SU-DHL-6 (cell line): ENCODE results near the gene NMNAT2.

ENCODE experiments used
- H2AFZ ChIP-seq: fragments of 200-600 bp; sonication (generic); 2 replicates; pipeline ENCODE4 v1.6.1; 2014; ENCODE audit warnings: low read depth, mild to moderate bottlenecking, moderate library complexity, mixed read lengths, antibody characterized with exemption, low read length; ENCODE audit not compliant: severe bottlenecking
- H3F3A ChIP-seq: fragments of 200-600 bp; shearing (Covaris generic); 2 replicates; pipeline ENCODE4 v1.6.0; 2016; ENCODE audit warnings: antibody characterized with exemption, mild to moderate bottlenecking; ENCODE audit not compliant: insufficient read depth
- H3K27ac ChIP-seq: fragments of 200-600 bp; sonication (generic); 2 replicates; pipeline ENCODE4 v1.5.1; 2016; ENCODE audit warnings: low read depth, mild to moderate bottlenecking, low read length, moderate library complexity, mixed read lengths
- H3K27me3 ChIP-seq: fragments of 200-600 bp; sonication (generic), shearing (Covaris generic); 2 replicates; pipeline ENCODE4 v1.6.0; 2014; ENCODE audit warnings: mild to moderate bottlenecking, low read length
- H3K36me3 ChIP-seq: fragments of 200-600 bp; sonication (generic); 2 replicates; pipeline ENCODE4 v1.6.1; 2014; ENCODE audit warnings: mild to moderate bottlenecking, low read length, mixed read lengths
- H3K4me2 ChIP-seq: fragments of 300-600, 200-600 bp; shearing (Covaris generic), sonication (generic); 2 replicates; pipeline ENCODE4 v1.6.0; 2014; ENCODE audit warnings: low read length, low read depth, mild to moderate bottlenecking; ENCODE audit not compliant: poor library complexity, severe bottlenecking
- H3K4me3 ChIP-seq: fragments of 200-600 bp; sonication (generic); 2 replicates; pipeline ENCODE4 v1.5.1; 2014; ENCODE audit warnings: antibody characterized with exemption, low read length, mild to moderate bottlenecking, mixed read lengths; ENCODE audit not compliant: insufficient read depth, poor library complexity, severe bottlenecking
- H3K79me2 ChIP-seq: fragments of 200-600 bp; sonication (generic); 2 replicates; pipeline ENCODE4 v1.6.1; 2014; ENCODE audit warnings: mild to moderate bottlenecking, low read length, moderate library complexity; ENCODE audit not compliant: insufficient read depth
- H3K9ac ChIP-seq: fragments of 200-600 bp; sonication (generic); 2 replicates; pipeline ENCODE4 v1.7.0; 2014; ENCODE audit warnings: mild to moderate bottlenecking, low read length
- H3K9me2 ChIP-seq: fragments of 200-600 bp; sonication (generic); replicated peaks from 2 replicates; pipeline ENCODE4 v1.6.1; 2014; ENCODE audit warnings: low read length; ENCODE audit not compliant: insufficient read depth
- H3K9me3 ChIP-seq: fragments of 200-600 bp; sonication (generic); 2 replicates; pipeline ENCODE4 v1.6.1; 2014; ENCODE audit warnings: low read length, mixed read lengths; ENCODE audit not compliant: insufficient read depth
- H4K20me1 ChIP-seq: fragments of 200-600 bp; sonication (generic); 2 replicates; pipeline ENCODE4 v1.6.1; 2014; ENCODE audit warnings: low read depth, mild to moderate bottlenecking, antibody characterized with exemption, low read length, moderate library complexity, mixed read lengths
- EZH2phosphoT487 ChIP-seq: fragments of 200-600 bp; sonication (generic), shearing (Covaris generic); conservative IDR thresholded peaks from 2 replicates; pipeline ENCODE4 v1.6.1; 2018; ENCODE audit warnings: mild to moderate bottlenecking, antibody characterized with exemption, low read length, moderate library complexity, mixed read lengths
- TF ChIP-seq, protein P1 (sequence below): fragments of 200-600 bp; sonication (generic); IDR thresholded peaks from one replicate; pipeline ENCODE4 v1.5.1; 2017; ENCODE audit warnings: antibody characterized with exemption, mild to moderate bottlenecking, low read length, moderate library complexity; ENCODE audit not compliant: insufficient read depth, poor library complexity, severe bottlenecking

NMNAT2 gene

DNA sequence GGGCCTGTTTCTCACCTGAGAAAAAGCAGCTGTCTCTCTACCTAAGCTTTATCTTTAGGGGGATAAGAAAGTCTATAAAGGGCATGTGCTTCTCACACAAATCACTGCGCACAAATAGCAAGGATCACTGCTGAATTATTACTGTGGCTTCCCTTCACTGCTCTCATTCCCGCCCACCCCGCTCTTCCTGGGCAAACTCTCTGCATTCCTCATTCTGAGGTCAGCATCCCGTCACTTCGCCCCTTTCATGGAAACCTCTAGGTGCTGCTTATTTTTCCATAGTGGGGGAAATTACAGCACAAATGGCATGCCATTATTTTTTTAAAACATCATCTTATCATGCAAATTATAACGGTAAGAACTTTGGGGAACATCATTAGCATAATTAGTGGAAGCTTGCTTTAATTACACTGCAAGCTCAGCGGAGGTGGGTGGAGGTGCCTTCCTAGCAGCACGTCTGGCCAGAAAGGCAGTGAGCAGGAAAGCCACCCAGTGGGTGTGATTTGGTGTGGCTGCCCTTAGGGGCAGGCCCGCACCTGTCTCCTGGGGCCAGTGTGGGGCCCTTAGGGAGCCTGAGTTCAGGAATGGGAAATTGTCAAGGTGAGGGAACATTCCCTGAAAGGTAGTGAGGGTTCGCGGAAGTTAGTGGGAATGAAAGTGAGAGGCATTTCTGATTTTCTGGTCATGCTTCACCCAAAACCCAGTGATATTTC, 126.2 kb downstream of the NMNAT2 start:
- H3K9me2 ChIP-seq: no peaks in the 10 kb centered on the region
- H3K9ac ChIP-seq: no peak overlapping the region
- no peaks in the 10 kb centered on the region for H3K79me2 ChIP-seq
- H3K9me3 ChIP-seq: no peaks in the 10 kb centered on the region
- no peak for TF ChIP-seq EZH2phosphoT487
- TF ChIP-seq, protein P1, sequence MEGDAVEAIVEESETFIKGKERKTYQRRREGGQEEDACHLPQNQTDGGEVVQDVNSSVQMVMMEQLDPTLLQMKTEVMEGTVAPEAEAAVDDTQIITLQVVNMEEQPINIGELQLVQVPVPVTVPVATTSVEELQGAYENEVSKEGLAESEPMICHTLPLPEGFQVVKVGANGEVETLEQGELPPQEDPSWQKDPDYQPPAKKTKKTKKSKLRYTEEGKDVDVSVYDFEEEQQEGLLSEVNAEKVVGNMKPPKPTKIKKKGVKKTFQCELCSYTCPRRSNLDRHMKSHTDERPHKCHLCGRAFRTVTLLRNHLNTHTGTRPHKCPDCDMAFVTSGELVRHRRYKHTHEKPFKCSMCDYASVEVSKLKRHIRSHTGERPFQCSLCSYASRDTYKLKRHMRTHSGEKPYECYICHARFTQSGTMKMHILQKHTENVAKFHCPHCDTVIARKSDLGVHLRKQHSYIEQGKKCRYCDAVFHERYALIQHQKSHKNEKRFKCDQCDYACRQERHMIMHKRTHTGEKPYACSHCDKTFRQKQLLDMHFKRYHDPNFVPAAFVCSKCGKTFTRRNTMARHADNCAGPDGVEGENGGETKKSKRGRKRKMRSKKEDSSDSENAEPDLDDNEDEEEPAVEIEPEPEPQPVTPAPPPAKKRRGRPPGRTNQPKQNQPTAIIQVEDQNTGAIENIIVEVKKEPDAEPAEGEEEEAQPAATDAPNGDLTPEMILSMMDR: no peak
- no peak overlapping the region for H3K4me3 ChIP-seq
- H3F3A ChIP-seq: no peaks in the 10 kb centered on the region
- H2AFZ ChIP-seq: no peak overlapping the region
- no peak overlapping the region for H3K4me2 ChIP-seq
- H3K36me3 ChIP-seq: no peaks in the 10 kb centered on the region
- no peaks in the 10 kb centered on the region for H3K27me3 ChIP-seq
- no peaks in the 10 kb centered on the region for H4K20me1 ChIP-seq
- no peak overlapping the region for H3K27ac ChIP-seq

DNA sequence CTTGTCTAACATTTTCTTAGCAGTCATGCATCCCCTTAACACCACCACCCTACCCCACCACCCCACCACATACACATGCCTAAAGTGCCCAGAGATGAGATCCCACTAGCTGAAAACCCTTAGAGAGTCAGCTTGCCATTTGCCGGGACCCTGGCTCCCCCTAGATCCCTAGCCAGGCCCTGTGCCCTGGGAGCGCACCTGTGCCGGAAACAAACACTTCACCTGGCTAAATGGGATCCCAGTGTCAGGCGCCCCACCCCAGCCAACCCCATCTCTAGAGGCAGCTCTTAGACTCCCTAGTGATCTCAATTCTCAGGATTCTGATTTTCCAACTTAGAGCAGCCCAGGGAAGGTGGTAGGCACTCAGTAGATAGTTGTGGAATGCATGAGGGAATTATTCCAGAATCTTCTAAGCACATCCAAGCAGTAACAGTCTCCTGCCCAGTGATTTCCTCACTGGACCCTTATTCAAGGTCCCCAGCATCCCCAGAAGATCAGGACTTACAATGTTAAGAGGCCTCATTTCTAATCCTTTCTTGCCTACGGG, 126.9 kb downstream of the NMNAT2 start:
- no peak for TF ChIP-seq EZH2phosphoT487
- TF ChIP-seq, protein P1: no peak
- Histone ChIP-seq H3K27me3 (no peaks in the 10 kb centered on the region), H3K27ac (no peak overlapping the region), H3K79me2 (no peaks in the 10 kb centered on the region), H3K9me3 (no peaks in the 10 kb centered on the region), H3F3A (no peaks in the 10 kb centered on the region), H4K20me1 (no peaks in the 10 kb centered on the region), H3K4me3 (no peak overlapping the region), H3K36me3 (no peaks in the 10 kb centered on the region), H3K4me2 (no peak overlapping the region), H2AFZ (no peak overlapping the region), H3K9me2 (no peaks in the 10 kb centered on the region), H3K9ac (no peak overlapping the region)

DNA sequence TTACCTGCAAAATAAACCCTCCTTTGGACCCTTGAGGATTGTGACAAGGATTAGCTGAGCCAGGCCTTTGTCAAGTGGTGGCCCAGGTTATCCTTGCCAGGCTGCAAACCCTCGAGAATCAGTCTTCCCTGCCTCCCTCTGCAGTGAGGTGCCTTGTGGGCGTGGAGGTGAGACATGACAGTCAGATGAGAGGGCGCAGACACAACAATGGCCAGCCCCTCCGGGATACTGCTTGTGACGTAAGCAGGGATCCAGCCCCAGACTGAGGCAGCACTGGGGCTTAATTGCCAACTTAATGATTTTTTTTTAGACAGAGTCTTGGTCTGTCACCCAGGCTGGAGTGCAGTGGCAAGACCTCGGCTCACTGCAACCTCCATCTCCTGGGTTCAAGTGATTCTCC, 127.6 kb downstream of the NMNAT2 start:
- no peaks in the 10 kb centered on the region for H3K36me3 ChIP-seq
- no peak overlapping the region for H3K27ac ChIP-seq
- H4K20me1 ChIP-seq: no peaks in the 10 kb centered on the region
- H3K9me3 ChIP-seq: no peaks in the 10 kb centered on the region
- H3K27me3 ChIP-seq: no peaks in the 10 kb centered on the region
- no peak overlapping the region for H3K9ac ChIP-seq
- no peaks in the 10 kb centered on the region for H3F3A ChIP-seq
- no peak overlapping the region for H3K4me3 ChIP-seq
- no peak for TF ChIP-seq EZH2phosphoT487
- TF ChIP-seq, protein P1: no peak
- H3K79me2 ChIP-seq: no peaks in the 10 kb centered on the region
- H3K4me2 ChIP-seq: no peak overlapping the region
- no peaks in the 10 kb centered on the region for H3K9me2 ChIP-seq
- H2AFZ ChIP-seq: no peak overlapping the region
